ENCODE measurements around the gene CAPN14.

Gene CAPN14

DNA sequence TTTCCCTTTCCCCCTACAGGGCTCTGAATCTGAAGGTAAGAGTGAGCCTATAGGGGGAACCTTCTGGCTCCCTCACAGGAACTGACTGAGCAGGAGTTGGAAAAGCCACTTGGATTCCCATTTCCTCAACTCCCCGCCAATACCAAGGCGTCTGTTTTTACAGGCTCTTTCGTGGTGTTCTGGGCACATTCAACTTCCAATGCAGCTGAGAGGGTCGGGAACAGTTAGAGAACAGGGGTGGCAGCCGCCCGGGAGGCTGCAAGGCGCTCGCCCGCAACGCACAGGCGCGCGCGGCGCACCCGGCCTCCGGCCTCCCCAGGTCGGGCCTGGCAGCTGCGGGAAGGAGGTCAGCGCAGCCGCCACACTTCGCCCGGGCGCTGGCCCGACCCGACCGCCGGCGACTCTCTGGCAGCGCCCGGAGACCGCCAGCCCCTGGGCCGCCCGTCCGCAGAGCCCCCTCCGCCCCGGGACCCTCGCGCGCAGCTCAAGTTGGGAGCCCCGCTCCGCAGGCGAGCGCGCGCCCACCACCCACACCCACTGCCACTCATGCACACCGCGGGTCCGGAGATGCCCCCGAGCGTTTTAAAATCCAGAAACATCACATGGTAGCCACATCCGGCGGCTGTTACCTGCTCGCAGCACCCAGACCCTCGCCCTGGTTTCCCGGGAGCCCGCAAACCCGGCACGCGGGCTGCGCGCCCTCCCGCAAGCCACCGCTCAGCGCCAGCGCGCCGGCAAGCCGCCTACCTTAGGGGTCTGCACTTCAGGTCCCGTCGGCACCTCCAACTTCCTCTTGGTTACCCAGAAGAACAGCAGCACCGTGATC lies 79.9 kb downstream of the CAPN14 start:
- no peak for DNase-seq

- no peak for DNase-seq
Measured at GRCh38 chr2:31136732-31137131, 80.6 kb downstream of the CAPN14 start.

- no peak for DNase-seq
Measured at GRCh38 chr2:31136000-31136399, 81.3 kb downstream of the CAPN14 start.

GRCh38 chr2:31134480-31134879 lies 82.8 kb downstream of the CAPN14 start:
- DNase-seq = no peak

DNA sequence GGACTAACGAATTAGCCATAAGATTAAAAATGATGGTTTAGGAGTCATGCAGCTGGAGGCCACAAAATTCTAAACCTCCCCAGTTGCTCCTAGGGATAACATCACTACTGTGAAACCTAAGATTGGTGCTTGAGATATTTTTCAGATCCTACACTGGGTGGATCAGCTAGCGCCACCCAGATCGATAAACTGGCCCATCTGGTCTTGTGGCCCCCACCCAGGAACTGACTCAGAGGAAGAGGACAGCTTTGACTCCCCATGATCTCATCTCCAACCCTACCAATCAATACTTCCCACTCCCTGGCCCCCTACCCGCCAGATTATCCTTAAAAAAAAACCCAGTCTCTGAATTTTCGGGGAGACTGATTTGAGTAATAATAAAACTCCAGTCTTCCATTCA lies 84.5 kb downstream of the CAPN14 start:
- DNase-seq = no peak

- no peak for DNase-seq
Measured at GRCh38 chr2:31131871-31132270, 85.4 kb downstream of the CAPN14 start.

DNA sequence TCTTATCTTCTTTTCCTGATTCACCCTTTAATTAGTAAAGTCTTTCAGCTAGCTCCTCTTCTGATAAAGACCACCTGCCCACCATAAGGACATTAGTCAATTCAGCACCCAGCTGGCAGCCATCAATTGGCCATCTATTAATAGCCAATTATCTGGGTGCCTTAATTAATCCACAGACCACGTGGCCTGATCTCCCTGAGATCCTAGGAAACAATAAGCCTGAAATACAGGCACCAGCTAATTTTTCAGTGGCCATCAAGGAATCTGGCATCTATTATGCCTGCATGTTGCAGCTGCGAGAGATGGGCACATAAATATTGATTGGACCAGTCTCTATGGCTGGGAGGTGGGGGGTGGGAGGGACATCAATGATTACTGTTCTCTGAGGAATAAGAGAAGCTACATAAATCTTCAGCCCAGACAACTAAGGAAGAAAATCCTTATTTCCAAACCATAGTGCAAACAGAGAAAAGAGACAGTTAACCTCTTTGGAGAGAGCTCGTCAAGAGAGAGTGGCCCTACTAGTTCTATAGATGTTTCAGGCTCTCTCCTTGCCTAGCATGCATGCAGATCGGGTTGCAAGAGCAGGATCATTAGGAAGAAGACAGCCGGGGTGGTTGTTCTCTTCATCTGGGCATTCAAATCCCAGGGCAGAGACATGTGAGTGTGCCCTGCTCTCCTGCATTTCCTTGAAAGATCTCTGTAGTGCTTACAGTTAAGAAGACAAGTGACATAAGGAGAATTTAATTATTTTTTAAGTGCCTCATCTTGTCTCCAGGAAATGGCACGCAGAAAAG lies 87.7 kb downstream of the CAPN14 start:
- no peak for DNase-seq

GRCh38 chr2:31127931-31128330 lies 89.4 kb downstream of the CAPN14 start:
- no peak for DNase-seq

- no peak for DNase-seq
Measured at GRCh38 chr2:31125918-31126695, 91.2 kb downstream of the CAPN14 start.

GRCh38 chr2:31124904-31125303 lies 92.4 kb downstream of the CAPN14 start:
- DNase-seq = no peak
